GM10847 (cell line): Measurements from ENCODE around the gene RHOBTB3.

ENCODE experiments used
- POLR2A ChIP-seq: IDR thresholded peaks from 2 replicates; pipeline ENCODE4 v1.6.1; 2011; ENCODE audit not compliant: insufficient read length; ENCODE audit errors: extremely low read depth

RHOBTB3 gene

DNA sequence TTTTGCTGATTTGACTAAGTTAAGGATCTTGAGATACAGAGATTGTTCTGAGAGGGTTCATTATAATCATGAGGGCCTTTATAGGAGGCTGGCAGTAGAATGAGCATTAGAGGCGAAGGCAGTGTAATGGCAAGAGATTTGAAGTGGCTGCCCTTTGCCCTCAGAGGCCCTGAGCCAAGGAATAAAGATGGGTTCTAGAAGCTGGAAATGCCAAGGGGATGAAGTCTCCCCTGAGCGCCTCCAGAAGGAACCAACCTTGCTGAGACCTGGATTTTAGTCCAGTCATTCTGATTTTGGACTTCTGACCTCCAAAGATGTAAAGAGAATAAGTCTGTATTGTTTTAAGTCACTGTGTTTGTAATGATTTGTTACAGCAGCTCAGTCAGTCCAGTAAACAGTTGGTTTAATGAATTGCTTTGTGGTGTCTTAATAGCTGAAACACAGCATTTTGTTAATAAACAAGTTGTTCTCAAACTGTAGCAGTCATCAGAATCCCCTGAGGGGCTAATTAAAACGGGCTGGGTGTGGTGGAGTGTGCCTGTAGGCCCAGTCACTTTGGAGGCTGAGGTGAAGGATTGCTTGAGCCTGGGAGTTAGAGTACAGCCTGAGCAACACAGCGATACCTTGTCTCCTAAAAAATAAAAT, 68.2 kb downstream of the RHOBTB3 start:
- TF ChIP-seq POLR2A: no peak

DNA sequence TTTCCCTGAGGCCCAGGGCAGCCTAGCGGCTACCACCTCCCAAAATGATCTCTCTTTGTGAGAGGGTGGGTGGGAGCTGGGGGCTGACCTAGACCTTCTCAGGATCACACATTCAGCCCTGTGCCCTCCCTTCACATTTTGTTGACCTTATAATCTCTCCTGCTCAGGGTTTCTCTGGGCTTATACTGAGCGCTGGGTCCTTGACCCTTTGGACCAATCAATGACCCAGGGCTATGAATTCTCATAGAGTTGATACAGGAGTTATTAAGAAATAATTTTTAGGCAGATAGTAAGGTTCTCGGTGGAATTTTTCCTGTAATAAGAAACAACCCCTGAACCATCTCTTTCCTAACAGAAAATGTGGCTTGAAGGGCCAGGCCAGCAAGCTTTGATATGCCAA, 69.4 kb downstream of the RHOBTB3 start:
- TF ChIP-seq POLR2A: no peak

DNA sequence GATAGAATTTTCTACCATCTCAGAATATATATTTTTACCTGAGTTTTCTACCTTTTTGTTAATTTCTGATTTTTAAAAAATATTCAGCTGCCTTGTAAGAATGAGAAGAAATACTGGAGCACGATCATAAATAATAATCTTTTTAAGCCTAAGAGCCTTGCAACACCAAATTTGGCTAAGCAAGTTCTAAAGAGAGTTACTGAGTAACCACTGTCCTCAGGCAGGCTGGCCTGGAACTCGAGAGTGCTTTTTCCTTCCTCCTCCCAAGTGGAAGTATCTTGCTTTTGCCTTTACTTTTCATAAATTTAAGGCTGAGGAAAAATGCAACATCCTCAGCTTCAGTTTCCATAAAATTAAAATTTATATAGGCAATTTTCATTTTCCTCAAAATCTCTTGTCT, 70.4 kb downstream of the RHOBTB3 start:
- no peak for TF ChIP-seq POLR2A

DNA sequence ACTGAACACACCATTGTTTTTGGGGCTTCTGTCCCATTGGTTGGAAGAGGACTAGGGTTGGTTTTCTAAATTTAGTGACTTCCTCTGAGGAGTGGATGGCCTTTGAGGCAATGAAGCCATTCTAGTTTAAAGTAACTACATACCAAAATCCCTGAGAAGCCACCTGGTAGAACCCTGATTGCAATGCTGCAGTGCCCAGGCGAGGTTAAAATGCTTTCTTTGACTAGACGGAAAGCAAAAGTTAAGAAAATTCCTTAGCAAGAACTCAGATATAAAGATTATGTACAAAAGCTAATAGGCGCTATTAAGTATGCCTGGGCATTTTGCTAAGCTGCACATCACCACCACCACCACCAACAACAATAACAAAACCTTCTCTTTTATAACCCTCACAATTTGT, 70.8 kb downstream of the RHOBTB3 start:
- no peak for TF ChIP-seq POLR2A

DNA sequence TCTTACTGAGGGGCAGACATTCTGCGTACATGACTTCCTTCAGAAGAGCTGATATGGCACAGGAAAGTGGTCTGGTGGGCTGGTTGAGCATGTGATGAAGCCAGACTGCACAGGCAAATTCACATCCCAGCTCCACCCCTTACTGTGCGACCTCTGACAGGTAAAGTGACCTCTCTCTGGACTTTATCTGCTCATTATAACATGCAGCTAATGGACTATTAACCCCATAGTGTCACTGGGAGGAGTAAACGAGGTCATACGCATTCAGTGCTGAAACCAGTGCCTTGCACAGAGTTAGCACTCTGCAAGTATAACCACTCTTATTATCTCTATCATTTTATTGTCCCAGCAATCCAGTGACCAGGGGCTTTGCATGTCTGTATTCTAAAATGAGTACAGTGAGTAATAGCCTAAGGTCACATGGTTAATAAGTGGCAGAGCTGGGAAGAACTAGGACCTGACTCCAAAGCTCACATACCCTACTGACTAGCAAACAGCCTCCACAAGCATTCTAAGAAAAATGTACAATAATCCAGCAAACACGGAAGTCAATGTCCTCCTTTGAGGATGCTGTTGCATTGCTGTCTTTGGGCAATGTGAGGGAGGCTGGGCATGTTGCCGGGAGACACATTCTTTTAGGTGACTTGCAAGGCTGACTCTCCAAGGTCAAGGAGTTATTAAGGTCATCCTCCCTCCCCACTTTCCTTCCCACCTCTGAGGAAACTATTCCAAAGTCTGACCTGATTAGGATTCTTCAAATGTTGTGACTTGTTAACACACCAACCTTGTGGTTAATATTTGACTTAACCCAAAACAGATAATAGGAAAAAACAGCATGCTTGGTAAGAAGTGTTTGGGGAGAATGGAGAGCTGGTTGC, 72.4 kb downstream of the RHOBTB3 start:
- no peak for TF ChIP-seq POLR2A

DNA sequence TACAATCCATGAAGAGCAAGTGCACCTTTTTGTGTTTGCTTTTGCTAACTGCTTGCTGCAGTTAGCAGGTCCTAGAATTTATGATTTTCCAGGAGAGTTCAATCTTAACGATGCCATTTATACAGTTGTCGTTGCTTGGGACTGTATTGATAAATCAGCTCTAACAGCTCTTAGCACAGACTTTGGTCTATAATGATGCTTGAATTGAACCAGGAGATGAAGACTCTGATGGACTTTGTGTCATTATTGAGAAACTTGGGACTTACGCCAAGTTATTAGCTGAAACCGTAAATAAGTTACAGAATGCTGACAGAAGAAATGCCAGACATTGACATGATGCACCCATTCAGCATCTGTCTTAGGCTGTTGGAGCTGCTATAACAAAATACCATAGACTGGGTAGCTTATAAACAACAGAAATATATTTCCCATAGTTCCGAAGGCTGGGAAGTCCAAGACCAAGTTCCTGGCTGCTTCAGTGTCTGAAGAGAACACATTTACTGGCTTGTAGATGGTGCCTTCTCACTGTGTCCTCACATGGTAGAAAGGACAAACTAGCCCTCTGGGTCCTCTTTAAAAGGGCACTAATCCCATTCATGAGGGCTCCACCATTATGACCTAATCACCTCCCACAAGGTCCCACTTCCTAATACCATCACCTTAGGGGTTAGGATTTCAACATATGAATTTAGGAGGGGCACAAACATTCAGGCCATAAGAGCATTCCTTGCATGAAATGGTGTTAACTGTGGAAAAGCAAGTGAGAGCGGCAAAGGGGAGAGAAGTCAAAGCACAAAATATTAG, 73.8 kb downstream of the RHOBTB3 start:
- TF ChIP-seq POLR2A: no peak

DNA sequence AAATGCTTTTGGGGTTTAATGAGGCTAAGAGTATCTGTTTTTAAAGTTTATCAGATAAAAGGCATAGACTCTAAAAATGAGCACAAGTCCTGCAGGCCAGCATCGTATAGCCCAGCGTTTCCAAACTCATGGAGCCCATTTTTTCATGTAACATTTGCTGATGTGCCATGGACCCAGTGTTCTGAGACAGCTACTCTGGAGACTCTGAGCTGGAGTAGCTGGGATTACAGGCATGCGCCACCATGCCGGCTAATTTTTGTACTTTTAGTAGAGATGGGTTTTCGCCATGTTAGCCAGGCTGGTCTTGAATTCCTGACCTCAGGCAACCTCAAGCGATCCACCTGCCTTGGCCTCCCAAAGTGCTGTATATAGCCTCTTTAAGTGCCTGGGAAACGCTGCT, 75.6 kb downstream of the RHOBTB3 start:
- no peak for TF ChIP-seq POLR2A

DNA sequence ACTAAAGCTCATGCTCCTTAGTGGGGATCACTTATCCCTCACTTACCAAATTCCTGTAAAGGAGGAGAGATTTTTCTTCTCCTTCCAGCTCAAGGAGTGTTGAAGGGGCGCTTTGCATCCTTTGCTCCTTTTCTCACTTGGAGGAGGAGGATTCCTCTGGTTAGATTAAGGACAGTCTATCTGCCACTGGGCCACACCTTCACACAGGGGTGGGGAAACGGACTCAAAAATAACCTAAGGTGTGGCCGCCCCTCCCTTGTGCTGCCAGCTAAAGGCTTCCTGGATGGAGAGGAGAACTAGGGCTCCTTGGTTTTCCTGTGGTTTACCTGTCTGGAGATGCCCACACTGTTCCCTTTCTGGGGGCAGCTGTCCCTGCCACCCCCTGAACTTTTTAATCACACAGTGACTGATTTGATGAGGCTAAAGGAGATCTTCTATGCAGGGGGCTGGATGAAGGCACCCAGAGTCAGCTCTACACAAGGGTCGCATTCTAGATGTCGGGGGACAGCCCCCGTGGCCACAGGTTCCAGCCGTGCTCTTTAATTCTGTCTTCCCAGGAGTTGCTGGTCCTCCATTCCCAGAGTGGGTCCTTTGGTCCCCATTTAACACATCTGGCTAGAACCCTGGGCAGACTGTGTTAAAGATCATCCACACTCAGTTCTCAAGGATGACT, 77.0 kb downstream of the RHOBTB3 start:
- TF ChIP-seq POLR2A: no peak

DNA sequence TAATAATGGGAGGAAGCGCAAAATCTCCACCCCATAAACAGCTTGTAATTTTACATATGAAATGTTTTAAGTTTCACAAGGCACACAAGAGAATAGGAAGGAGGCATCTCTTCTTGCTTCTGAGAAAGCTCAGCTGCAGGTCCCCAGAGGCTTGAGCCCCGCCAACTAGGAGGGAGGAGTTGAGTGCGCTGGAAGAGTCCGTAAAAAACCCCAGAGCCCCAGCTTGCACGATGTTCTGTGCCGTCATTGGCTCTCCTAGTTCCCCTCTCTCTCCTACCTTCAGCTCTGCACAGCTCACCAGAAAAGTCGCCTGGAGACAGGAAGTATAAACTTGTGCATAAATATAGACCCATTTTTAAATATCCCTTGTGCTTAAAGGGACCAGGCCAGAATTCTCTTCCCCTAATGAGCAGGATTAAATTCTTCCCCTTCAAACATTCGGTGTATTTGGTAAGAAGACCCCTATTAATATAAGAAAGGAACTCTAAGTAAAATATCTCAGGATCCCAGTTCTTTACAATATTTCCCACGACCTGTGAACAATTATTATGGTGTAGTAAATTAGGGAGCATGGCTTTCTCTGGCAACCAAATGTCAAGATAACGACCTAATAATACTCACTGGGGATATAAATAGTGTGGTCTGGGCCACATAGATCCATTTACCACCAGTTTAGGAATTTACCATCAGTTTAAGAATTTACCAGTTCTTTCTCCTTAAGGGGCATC, 77.7 kb downstream of the RHOBTB3 start:
- no peak for TF ChIP-seq POLR2A

DNA sequence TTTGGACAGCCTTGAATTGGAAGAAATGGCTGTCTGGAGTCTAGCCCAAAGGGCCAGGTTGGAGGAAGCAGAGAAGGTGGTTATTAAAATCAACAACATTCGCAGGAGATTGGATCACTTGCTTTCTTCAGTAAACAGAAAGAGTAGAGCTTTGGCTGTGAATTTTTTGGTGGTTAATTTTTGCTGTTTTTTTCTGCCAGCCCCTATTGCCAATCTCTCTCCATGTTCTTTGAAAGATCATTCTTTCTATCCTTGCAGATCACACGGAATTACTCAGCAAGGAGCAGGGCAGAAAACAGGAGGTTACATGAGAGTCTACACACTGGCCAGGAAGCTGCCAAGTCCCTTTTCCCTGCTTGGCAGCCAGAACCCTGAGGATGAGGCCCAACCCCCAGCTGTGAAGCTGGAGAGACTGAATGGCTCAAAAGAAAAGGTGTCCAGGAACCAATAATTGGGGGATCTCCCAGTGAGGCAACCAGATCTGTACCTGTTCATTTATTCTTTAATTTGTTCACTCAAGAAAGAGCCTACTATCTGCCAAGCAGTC, 78.4 kb downstream of the RHOBTB3 start:
- no peak for TF ChIP-seq POLR2A

DNA sequence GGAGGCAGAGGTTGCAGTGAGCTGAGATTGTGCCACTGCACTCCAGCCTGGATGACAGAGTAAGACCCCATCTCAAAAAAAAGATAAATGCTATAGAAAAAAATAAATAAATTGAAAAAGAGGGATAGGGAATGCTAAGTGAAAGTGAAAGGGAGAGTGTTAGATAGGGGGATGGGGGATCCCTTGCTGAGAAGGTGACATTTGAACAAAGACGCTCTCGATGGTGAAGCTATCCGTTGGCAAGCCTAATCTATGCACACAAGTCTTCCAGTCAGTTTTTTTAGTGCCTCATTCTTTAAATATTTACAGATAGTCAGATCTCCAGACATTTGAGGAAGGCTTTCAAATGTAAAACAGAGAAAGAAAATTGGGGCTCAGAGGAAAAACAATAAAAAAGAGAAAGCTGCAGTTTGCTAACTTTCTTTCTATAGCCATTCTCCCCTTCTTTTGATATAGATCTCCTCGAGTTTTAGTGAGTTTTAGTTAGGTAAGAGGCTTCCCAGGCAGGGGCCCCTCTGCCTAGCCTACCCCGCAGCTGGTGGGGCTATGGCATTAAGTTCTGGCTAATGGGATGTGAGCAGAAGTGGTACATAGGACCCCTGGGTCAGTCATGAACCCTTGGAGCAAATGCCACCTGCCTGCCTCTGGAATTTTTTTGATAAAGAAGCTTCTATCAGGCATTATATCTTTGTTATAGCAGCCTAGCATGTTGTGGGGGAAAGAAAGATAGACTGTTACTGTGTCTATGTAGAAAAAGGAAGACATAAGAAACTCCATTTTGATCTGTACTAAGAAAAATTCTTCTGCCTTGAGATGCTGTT, 79.4 kb downstream of the RHOBTB3 start:
- TF ChIP-seq POLR2A: no peak

DNA sequence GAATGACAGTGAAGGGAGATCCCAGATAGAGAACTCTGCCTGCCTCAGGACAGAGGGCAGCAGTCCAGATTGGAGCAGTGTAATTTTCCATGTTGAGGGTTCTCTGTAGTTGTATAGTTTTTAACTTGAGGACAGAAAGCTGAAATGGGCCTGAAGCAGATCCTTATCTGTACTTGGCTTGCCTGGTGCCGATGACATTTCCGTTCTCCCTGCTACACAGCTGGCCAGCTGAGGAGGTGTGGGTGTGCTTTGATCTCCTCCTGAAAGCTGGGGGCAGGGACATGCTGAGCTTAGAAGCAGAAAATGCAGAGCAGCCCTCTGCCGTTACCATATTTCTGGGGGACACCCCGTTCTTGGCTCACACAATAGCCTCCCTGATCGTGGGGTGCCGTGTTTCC, 80.9 kb downstream of the RHOBTB3 start:
- no peak for TF ChIP-seq POLR2A

DNA sequence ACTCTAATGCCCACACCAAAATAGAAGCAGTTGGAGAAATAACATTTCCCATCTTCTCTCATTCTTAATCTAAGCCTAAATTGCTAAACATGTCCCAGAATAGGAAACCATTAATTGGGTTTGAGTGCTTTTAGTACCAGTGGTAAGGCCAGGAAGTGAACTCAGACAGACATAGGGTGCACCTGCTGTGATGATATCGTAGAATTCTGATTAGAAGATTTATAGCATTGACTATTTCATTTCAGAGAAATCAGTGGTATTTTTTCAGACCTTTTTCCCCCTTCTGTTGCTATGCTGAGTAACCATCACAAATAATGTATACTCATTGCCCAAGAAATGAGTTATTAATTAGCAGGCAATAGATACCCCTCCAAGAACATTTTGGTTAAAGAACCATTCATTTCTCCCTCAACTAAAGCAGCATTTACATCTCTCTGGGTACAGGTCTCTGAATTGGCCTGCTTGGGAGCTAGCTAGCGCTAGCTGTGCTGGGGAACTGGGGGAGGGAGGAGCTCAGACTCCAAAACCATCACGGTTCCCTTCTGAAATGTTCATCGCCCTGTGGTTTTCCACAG, 84.1 kb downstream of the RHOBTB3 start:
- TF ChIP-seq POLR2A: no peak
